ENCODE results near the gene PLXNC1. TPM values are rescaled to one million over a fixed set of nuclear protein-coding genes. Genes with fewer than 3 reads are reported as not detected.

The PLXNC1 gene
- polyA plus RNA-seq, 1 donor (not counting 4 experiments of a cell fraction or from before 2014, with no cell fraction given): 0.17 TPM

GRCh38 chr12:94258593-94258992, 110.2 kb downstream of the PLXNC1 start:
- H4K20me1 ChIP-seq (ENCODE audit: control insufficient read depth, extremely low read depth, insufficient read depth, low read length): no peaks in the 10 kb centered on the region
- no peak overlapping the region for H2AFZ ChIP-seq (ENCODE audit: control insufficient read depth, low read length)
- H3K4me1 ChIP-seq (ENCODE audit: control insufficient read depth, extremely low read depth, insufficient read depth, low read length): peaks cover 9% of the 10 kb centered on the region
- H3K79me2 ChIP-seq (ENCODE audit: control insufficient read depth, insufficient read depth, low read length): no peaks in the 10 kb centered on the region
- H3K27me3 ChIP-seq (ENCODE audit: control insufficient read depth, extremely low read depth, insufficient read depth, low read length): no peaks in the 10 kb centered on the region
- dilution Hi-C loops (cut with MboI; ENCODE audit: extremely low pct_ligation_motif_present, low sequenced_read_pairs): no loop called here
- no peak overlapping the region for H3K9ac ChIP-seq (ENCODE audit: control insufficient read depth, extremely low read depth, insufficient read depth, low read length)
- DNase-seq (ENCODE audit: low read depth, low spot score) (no peak), FAIRE-seq (no peak)
- no peak overlapping the region for H3K27ac ChIP-seq (ENCODE audit: control insufficient read depth, insufficient read depth, low read length)
- no peak for TF ChIP-seq EZH2 (IDR thresholded peaks at IDR 0.05; ENCODE audit: low read length)
- no peak for TF ChIP-seq CTCF (optimal IDR thresholded peaks at IDR 0.05 in 1 of 3, IDR thresholded peaks at IDR 0.05 in 1 of 3, conservative IDR thresholded peaks at IDR 0.05 in 1 of 3; ENCODE audit: extremely low read depth in 1 of 3, insufficient read depth in 2 of 3, low read length in 3 of 3)
- no peaks in the 10 kb centered on the region for H3K9me1 ChIP-seq (ENCODE audit: control insufficient read depth, extremely low read depth, insufficient read depth, low read length)
- H3K4me3 ChIP-seq (ENCODE audit: control insufficient read depth in 2 of 3, extremely low read depth in 1 of 3, insufficient read depth in 2 of 3, low read depth in 1 of 3, low read length in 3 of 3): no peak overlapping the region
- no peaks in the 10 kb centered on the region for H3K36me3 ChIP-seq (ENCODE audit: control insufficient read depth in 2 of 2, extremely low read depth in 1 of 2, insufficient read depth in 2 of 2, low read length in 2 of 2)
- H3K9me3 ChIP-seq (ENCODE audit: control insufficient read depth, low read depth, low read length): no peaks in the 10 kb centered on the region
- H3K4me2 ChIP-seq (ENCODE audit: control insufficient read depth, extremely low read depth, insufficient read depth, low read depth, low read length): no peak overlapping the region

GRCh38 chr12:94260017-94260416, 111.6 kb downstream of the PLXNC1 start:
- H3K9ac ChIP-seq (ENCODE audit: control insufficient read depth, extremely low read depth, insufficient read depth, low read length): no peak overlapping the region
- no peak for FAIRE-seq
- H3K4me2 ChIP-seq (ENCODE audit: control insufficient read depth, extremely low read depth, insufficient read depth, low read depth, low read length): no peak overlapping the region
- no peak for DNase-seq (ENCODE audit: low read depth, low spot score)
- no peak overlapping the region for H3K27ac ChIP-seq (ENCODE audit: control insufficient read depth, insufficient read depth, low read length)
- no peaks in the 10 kb centered on the region for H3K9me1 ChIP-seq (ENCODE audit: control insufficient read depth, extremely low read depth, insufficient read depth, low read length)
- H3K27me3 ChIP-seq (ENCODE audit: control insufficient read depth, extremely low read depth, insufficient read depth, low read length): peaks cover 3% of the 10 kb centered on the region
- no peak overlapping the region for H3K4me3 ChIP-seq (ENCODE audit: control insufficient read depth in 2 of 3, extremely low read depth in 1 of 3, insufficient read depth in 2 of 3, low read depth in 1 of 3, low read length in 3 of 3)
- peaks cover 9% of the 10 kb centered on the region for H3K4me1 ChIP-seq (ENCODE audit: control insufficient read depth, extremely low read depth, insufficient read depth, low read length)
- no peaks in the 10 kb centered on the region for H3K36me3 ChIP-seq (ENCODE audit: control insufficient read depth in 2 of 2, extremely low read depth in 1 of 2, insufficient read depth in 2 of 2, low read length in 2 of 2)
- no peaks in the 10 kb centered on the region for H3K79me2 ChIP-seq (ENCODE audit: control insufficient read depth, insufficient read depth, low read length)
- dilution Hi-C loops (cut with MboI; ENCODE audit: extremely low pct_ligation_motif_present, low sequenced_read_pairs): no loop called here
- no peaks in the 10 kb centered on the region for H4K20me1 ChIP-seq (ENCODE audit: control insufficient read depth, extremely low read depth, insufficient read depth, low read length)
- H3K9me3 ChIP-seq (ENCODE audit: control insufficient read depth, low read depth, low read length): no peaks in the 10 kb centered on the region
- H2AFZ ChIP-seq (ENCODE audit: control insufficient read depth, low read length): no peak overlapping the region
- no peak for TF ChIP-seq EZH2 (IDR thresholded peaks at IDR 0.05; ENCODE audit: low read length)
- no peak for TF ChIP-seq CTCF (optimal IDR thresholded peaks at IDR 0.05 in 1 of 3, IDR thresholded peaks at IDR 0.05 in 1 of 3, conservative IDR thresholded peaks at IDR 0.05 in 1 of 3; ENCODE audit: extremely low read depth in 1 of 3, insufficient read depth in 2 of 3, low read length in 3 of 3)
